ENCODE measurements around the gene NFX1.
"Not testable (repeated sequence)": the region's sequence is repeated elsewhere in the genome, so short reads cannot be mapped to it uniquely, and the experiment has no call there.

NFX1 gene

DNA sequence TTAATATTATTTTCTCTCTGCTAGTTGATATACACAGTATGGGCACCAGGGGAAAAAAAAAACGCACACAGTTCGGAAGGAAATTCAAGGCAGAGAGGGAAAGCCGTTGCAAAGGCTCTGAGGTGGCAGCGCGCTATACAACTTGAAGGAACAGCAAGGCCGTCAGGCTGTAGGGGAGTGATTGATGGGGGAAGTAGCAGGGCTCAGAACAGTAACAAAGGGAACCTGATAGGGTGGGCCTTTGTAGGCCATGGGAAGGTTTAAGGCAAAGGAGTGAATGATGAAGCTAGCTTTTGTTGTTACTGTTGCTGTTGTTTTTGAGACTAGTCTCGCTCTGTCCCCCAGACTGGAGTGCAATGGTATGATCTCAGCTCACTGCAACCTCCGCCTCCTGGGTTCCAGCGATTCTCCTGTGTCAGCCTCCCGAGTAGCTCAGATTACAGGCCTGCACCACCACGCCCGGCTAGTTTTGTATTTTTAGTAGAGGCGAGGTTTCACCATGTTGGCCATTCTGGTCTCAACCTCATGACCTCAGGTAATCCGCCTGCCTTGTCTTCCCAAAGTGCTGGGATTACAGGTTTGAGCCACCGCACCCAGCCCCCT lies 85.0 kb downstream of the NFX1 start:
- Mint-ChIP-seq H3K4me1 (ENCODE audit: low read depth) (peaks cover 8% of the 10 kb centered on the region), H3K9me3 (no peaks in the 10 kb centered on the region), H3K27ac (no peak overlapping the region), H3K27me3 (no peaks in the 10 kb centered on the region), H3K36me3 (ENCODE audit: low read depth) (peaks cover 31% of the 10 kb centered on the region), H3K4me3 (no peak overlapping the region)
- no peak for DNase-seq

GRCh38 chr9:33375841-33376321 lies 85.6 kb downstream of the NFX1 start:
- peaks cover 26% of the 10 kb centered on the region for H3K36me3 Mint-ChIP-seq (ENCODE audit: low read depth)
- no peak for DNase-seq
- peak overlapping the region; percentile 34 for H3K27ac Mint-ChIP-seq
- no peaks in the 10 kb centered on the region for H3K27me3 Mint-ChIP-seq
- no peaks in the 10 kb centered on the region for H3K9me3 Mint-ChIP-seq
- H3K4me3 Mint-ChIP-seq, result no peak overlapping the region
- H3K4me1 Mint-ChIP-seq (ENCODE audit: low read depth), result peaks cover 8% of the 10 kb centered on the region

DNA sequence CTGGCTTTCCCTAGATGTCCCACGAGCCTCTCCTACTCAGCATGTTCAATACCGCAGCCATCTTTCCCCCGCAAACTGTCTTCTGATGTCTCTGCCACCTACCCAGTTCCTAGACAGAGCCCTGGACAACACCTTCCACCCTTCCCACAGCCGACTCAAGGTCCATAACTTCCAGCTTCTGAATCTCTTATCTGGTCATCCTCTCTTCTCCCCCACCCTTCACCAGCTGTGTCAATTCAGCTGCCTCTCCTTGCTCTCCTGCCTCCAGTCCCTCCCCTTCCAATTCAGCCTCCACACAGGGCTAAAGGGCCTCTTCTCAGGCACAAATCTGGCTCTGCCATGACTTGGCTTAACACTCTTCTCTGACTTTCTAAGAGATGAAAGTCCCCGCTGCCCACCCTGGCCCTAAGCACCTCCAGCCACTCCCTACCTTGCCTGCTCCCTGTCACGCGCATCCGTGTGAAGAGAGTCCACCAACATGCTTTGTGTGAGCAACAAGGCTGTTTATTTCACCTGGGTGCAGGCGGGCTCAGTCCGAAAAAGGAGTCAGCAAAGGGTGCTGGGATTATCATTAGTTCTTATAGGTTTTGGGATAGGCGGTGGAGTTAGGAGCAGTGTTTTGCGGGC lies 86.9 kb downstream of the NFX1 start:
- no peak for DNase-seq
- no peaks in the 10 kb centered on the region for H3K9me3 Mint-ChIP-seq
- H3K27me3 Mint-ChIP-seq, result no peaks in the 10 kb centered on the region
- peak overlapping the region; percentile 23 for H3K27ac Mint-ChIP-seq
- peaks cover 8% of the 10 kb centered on the region for H3K4me1 Mint-ChIP-seq (ENCODE audit: low read depth)
- H3K4me3 Mint-ChIP-seq, result no peak overlapping the region
- H3K36me3 Mint-ChIP-seq (ENCODE audit: low read depth), result peaks cover 12% of the 10 kb centered on the region

DNA sequence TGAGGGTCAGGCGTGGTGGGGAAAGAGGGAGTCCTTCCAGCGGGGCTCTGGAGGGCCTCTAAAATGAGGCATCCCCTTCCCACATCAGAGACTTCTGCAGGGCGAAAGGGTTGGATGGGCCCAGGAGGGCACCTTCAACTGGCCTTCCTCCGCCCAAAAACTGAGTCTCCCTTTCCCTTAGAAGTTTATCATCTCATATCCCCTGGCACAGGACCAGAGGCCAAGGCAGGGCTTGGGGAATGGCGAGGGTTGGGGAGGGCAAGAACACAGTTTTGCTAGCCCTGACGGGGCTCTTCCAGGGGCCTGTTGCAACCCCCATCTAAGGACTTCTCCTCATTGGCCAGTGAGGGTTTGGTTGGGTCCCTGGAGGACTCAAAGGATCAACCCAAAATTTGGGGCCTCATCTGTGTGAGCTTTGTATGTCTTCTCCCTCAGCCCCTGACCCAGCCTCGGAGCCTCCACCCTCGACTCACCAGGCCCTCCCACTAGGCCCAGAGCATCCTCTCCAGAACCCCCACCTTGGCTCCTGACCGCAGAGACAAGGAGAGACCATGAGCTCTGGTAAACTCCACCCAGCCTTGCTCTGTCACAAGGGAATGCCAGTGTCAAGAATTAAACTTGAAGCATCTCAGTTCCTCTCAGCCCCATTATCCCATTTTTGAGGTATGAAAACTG lies 87.9 kb downstream of the NFX1 start:
- no peak for DNase-seq
- H3K4me3 Mint-ChIP-seq, result no peak overlapping the region
- no peaks in the 10 kb centered on the region for H3K9me3 Mint-ChIP-seq
- peaks cover 8% of the 10 kb centered on the region for H3K4me1 Mint-ChIP-seq (ENCODE audit: low read depth)
- H3K36me3 Mint-ChIP-seq (ENCODE audit: low read depth), result peaks cover 9% of the 10 kb centered on the region
- H3K27me3 Mint-ChIP-seq, result no peaks in the 10 kb centered on the region
- H3K27ac Mint-ChIP-seq, result no peak overlapping the region

GRCh38 chr9:33379666-33380389 lies 89.5 kb downstream of the NFX1 start:
- no peak for DNase-seq
- Mint-ChIP-seq H3K36me3 (ENCODE audit: low read depth) (peaks cover under 1% of the 10 kb centered on the region), H3K4me3 (no peak overlapping the region), H3K27me3 (no peaks in the 10 kb centered on the region), H3K4me1 (ENCODE audit: low read depth) (peaks cover 4% of the 10 kb centered on the region), H3K27ac (no peak overlapping the region), H3K9me3 (no peaks in the 10 kb centered on the region)

- H3K27me3 Mint-ChIP-seq, result no peaks in the 10 kb centered on the region
- H3K36me3 Mint-ChIP-seq (ENCODE audit: low read depth), result no peaks in the 10 kb centered on the region
- no peaks in the 10 kb centered on the region for H3K4me1 Mint-ChIP-seq (ENCODE audit: low read depth)
- no peak overlapping the region for H3K4me3 Mint-ChIP-seq
- no peaks in the 10 kb centered on the region for H3K9me3 Mint-ChIP-seq
- no peak for DNase-seq
- H3K27ac Mint-ChIP-seq, result no peak overlapping the region
Observed at GRCh38 chr9:33380390-33381094, 90.2 kb downstream of the NFX1 start.

GRCh38 chr9:33381231-33381791 lies 91.0 kb downstream of the NFX1 start:
- Mint-ChIP-seq H3K4me3 (no peak overlapping the region), H3K27ac (no peak overlapping the region), H3K27me3 (no peaks in the 10 kb centered on the region)

DNA sequence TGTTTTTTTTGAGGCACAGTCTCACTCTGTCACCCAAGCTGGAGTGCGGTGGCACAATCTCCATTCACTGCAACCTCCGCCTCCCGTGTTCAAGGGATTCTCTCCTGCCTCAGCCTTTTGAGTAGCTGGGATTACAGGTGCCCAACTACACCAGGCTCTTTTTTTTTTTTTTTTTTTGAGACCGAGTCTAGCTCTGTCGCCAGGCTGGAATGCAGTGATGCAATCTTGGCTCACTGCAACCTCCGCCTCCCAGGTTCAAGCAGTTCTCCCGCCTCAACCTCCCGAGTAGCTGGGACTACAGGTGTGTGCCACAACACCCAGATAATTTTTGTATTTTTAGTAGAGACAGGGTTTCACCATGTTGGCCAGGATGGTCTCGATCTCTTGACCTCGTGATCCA lies 92.1 kb downstream of the NFX1 start:
- not testable (repeated sequence) for DNase-seq; H3K9me3 Mint-ChIP-seq; H3K4me1 Mint-ChIP-seq (ENCODE audit: low read depth); H3K27me3 Mint-ChIP-seq; H3K27ac Mint-ChIP-seq; H3K36me3 Mint-ChIP-seq (ENCODE audit: low read depth); H3K4me3 Mint-ChIP-seq

More at GRCh38 chr9:33381231-33381791, 91.0 kb downstream of the NFX1 start:
- DNase-seq, result no peak
- Mint-ChIP-seq H3K4me1 (ENCODE audit: low read depth) (no peaks in the 10 kb centered on the region), H3K9me3 (no peaks in the 10 kb centered on the region), H3K36me3 (ENCODE audit: low read depth) (no peaks in the 10 kb centered on the region)

GRCh38 chr9:33383396-33383795 lies 93.1 kb downstream of the NFX1 start:
- not testable (repeated sequence) for H3K4me3 Mint-ChIP-seq; DNase-seq; H3K27me3 Mint-ChIP-seq; H3K27ac Mint-ChIP-seq; H3K4me1 Mint-ChIP-seq (ENCODE audit: low read depth); H3K9me3 Mint-ChIP-seq; H3K36me3 Mint-ChIP-seq (ENCODE audit: low read depth)

- H3K9me3 Mint-ChIP-seq; DNase-seq; H3K4me3 Mint-ChIP-seq; H3K27me3 Mint-ChIP-seq; H3K27ac Mint-ChIP-seq; H3K4me1 Mint-ChIP-seq (ENCODE audit: low read depth); H3K36me3 Mint-ChIP-seq (ENCODE audit: low read depth): not testable (repeated sequence)
Observed at GRCh38 chr9:33385536-33385935, 95.2 kb downstream of the NFX1 start.

DNA sequence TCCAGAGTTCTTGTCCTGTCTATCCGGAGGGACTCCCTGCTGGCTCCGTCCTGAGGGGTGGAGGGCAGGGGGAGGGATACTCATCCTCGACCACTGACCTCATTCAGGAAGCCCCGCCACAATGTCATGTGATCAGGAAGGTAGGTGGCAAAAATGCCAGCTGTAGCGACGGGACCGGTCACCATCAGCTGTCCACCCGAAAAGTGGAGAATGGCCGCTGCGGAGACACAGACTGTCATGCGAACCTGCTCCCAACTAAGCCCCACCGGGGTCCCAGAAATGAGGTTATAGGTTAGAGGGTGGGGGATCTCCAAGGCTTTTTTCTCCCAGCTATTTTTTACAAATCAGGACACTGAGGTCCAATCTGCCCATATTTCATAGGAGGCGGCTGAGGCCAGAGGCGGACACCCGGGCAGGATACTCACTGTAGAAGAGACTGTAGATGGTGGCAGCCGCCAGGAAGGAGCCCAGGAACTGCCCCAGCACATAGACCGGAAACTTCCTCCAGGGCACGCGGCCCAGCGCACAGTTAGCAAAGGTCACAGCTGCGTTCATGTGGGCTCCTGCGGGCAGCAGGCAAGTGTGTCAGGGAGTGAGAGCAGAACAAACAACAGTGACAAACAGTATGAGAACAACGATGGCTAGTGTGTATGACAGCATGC lies 95.8 kb downstream of the NFX1 start:
- H3K27me3 Mint-ChIP-seq; H3K9me3 Mint-ChIP-seq; H3K27ac Mint-ChIP-seq; DNase-seq; H3K4me1 Mint-ChIP-seq (ENCODE audit: low read depth); H3K36me3 Mint-ChIP-seq (ENCODE audit: low read depth); H3K4me3 Mint-ChIP-seq: not testable (repeated sequence)

GRCh38 chr9:33386641-33386996 lies 96.3 kb downstream of the NFX1 start:
- not testable (repeated sequence) for H3K9me3 Mint-ChIP-seq; H3K27ac Mint-ChIP-seq; H3K4me3 Mint-ChIP-seq; H3K4me1 Mint-ChIP-seq (ENCODE audit: low read depth); DNase-seq; H3K27me3 Mint-ChIP-seq; H3K36me3 Mint-ChIP-seq (ENCODE audit: low read depth)

DNA sequence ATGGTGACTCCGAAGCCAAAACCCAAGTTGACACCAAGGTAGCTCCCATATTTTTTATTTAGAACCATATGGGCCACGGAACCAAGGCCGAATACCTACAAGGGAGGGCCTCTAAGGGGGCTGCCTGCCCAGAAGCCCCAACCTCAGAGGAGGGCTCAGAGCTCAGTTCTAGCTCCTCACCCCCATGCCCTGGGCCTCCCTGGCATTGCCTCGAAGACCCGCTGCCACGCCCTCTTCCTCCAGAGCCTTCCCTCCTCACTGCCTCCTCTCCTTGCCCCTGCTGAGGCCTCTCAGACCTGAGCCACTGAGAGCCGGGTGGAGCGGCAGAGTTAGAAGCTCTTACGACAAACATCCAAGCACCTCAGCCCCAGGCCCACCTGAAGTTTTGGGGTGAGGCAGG lies 96.7 kb downstream of the NFX1 start:
- not testable (repeated sequence) for H3K9me3 Mint-ChIP-seq, H3K27ac Mint-ChIP-seq, H3K27me3 Mint-ChIP-seq

More for the DNA sequence above, 96.7 kb downstream of the NFX1 start:
- not testable (repeated sequence) for H3K36me3 Mint-ChIP-seq (ENCODE audit: low read depth); H3K4me1 Mint-ChIP-seq (ENCODE audit: low read depth); H3K4me3 Mint-ChIP-seq; DNase-seq
